ENCODE data around the gene COL4A6.

The COL4A6 gene

GRCh38 chrX:108138814-108139702 lies 299.2 kb downstream of the COL4A6 start:
- DNase-seq = peak in 2 of 6 experiments; percentile 1 to 2

GRCh38 chrX:108134724-108135123 lies 303.5 kb downstream of the COL4A6 start:
- DNase-seq = no peak

- no peak for DNase-seq
These were observed 305.3 kb downstream of the COL4A6 start for GRCh38 chrX:108132876-108133275.

GRCh38 chrX:108132034-108132433 lies 306.2 kb downstream of the COL4A6 start:
- DNase-seq = no peak

- no peak for DNase-seq
These were observed 306.8 kb downstream of the COL4A6 start for GRCh38 chrX:108131471-108131870.

GRCh38 chrX:108130889-108131288 lies 307.3 kb downstream of the COL4A6 start:
- DNase-seq = no peak

- DNase-seq = no peak
These were observed 311.1 kb downstream of the COL4A6 start for GRCh38 chrX:108127152-108127551.

GRCh38 chrX:108126661-108127060 lies 311.6 kb downstream of the COL4A6 start:
- no peak for DNase-seq

GRCh38 chrX:108123591-108124366 lies 314.4 kb downstream of the COL4A6 start:
- no peak for DNase-seq

- DNase-seq = no peak
These were observed 315.5 kb downstream of the COL4A6 start for GRCh38 chrX:108122748-108123147.

- no peak for DNase-seq
These were observed 316.9 kb downstream of the COL4A6 start for GRCh38 chrX:108121291-108121690.

- no peak for DNase-seq
These were observed 320.2 kb downstream of the COL4A6 start for GRCh38 chrX:108117988-108118387.

- DNase-seq = no peak
These were observed 323.7 kb downstream of the COL4A6 start for GRCh38 chrX:108114541-108114940.
